GM12891 (cell line): Measurements from ENCODE around the gene PTPRD.

Source experiments
- POLR2A ChIP-seq: IDR thresholded peaks from 2 replicates; pipeline ENCODE4 v1.6.1; 2011; ENCODE audit warnings: low read depth, low read length, control low read depth
- POLR2AphosphoS5 ChIP-seq: IDR thresholded peaks from 2 replicates; pipeline ENCODE4 v1.6.1; 2011; ENCODE audit warnings: low read depth, low read length, control low read depth
- POU2F2 ChIP-seq: IDR thresholded peaks from 2 replicates; pipeline ENCODE4 v1.6.1; 2011; ENCODE audit warnings: low read depth, mild to moderate bottlenecking, control low read depth, low read length, moderate library complexity
- SPI1 ChIP-seq: IDR thresholded peaks from 2 replicates; pipeline ENCODE4 v1.6.1; 2011; ENCODE audit warnings: low read depth, low read length, control low read depth
- TAF1 ChIP-seq: IDR thresholded peaks from 2 replicates; pipeline ENCODE4 v1.6.1; 2011; ENCODE audit warnings: low read depth, low read length, control low read depth

DNA sequence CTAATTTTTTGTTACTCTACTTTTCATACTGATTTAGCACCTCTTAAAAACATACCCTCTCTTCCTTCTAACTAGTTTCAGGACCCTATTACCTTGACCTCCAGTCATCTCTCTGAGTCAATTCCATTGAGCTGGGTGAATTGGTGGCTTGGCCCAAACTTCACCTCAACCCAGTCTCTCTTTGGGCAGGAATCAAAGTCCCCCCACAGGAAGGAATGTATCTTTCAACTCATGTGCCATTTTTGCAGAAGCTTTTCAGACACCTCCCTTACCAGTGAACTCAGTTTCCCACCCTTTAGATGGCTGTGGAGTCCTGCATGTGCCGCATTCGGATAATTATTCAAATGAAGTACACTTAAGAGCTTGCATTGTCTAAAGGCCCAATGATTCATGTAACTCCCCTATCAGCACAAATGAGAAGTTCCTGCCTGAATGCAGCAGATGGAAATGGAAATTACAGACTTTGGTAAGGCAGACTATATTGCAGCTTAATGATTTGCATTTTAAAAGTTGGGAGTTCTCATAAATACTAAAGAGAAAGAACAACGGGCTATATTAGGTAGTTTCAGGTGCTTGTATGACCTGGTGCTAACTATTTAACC is 693.5 kb downstream of the PTPRD start:
- TF ChIP-seq POLR2AphosphoS5 (no peak), POLR2A (no peak), POU2F2 (no peak), SPI1 (no peak), TAF1 (no peak)
